Measurements from ENCODE around the gene C1QA. TPM values are rescaled to one million over a fixed set of nuclear protein-coding genes. Genes with fewer than 3 reads are reported as not detected.
A peak's percentile ranks its signal among the peaks of the same experiment; 100 is the strongest.
"Not testable (repeated sequence)": the region's sequence is repeated elsewhere in the genome, so short reads cannot be mapped to it uniquely, and the experiment has no call there.

The C1QA gene
- total RNA-seq, 6 experiments from 2014 or later = not detected

- Mint-ChIP-seq H3K9me3 (no peaks in the 10 kb centered on the region), H3K4me1 (ENCODE audit: low read depth) (peaks cover 13% of the 10 kb centered on the region; the same call in 1 of the 2 replicates), H3K36me3 (ENCODE audit: low read depth) (no peaks in the 10 kb centered on the region), H3K27me3 (ENCODE audit: insufficient read depth) (peaks cover 22% of the 10 kb centered on the region), H3K27ac (no peak overlapping the region), H3K4me3 (no peak overlapping the region)
- no peak for DNase-seq
- peak; percentile 52 for TF ChIP-seq CTCF (IDR thresholded peaks at IDR 0.05)
These were observed 38.0 kb downstream of the C1QA start for GRCh38 chr1:22674410-22674749.

- H3K27ac Mint-ChIP-seq; H3K36me3 Mint-ChIP-seq (ENCODE audit: low read depth): not testable (repeated sequence)
These were observed 39.7 kb downstream of the C1QA start for GRCh38 chr1:22676151-22676550.

GRCh38 chr1:22676916-22677583 is 40.6 kb downstream of the C1QA start:
- H3K4me3 Mint-ChIP-seq = no peak overlapping the region
- peaks cover 13% of the 10 kb centered on the region; the same call in 1 of the 2 replicates for H3K4me1 Mint-ChIP-seq (ENCODE audit: low read depth)
- H3K27ac Mint-ChIP-seq = no peak overlapping the region
- TF ChIP-seq CTCF (IDR thresholded peaks at IDR 0.05) = no peak
- DNase-seq = no peak
- H3K27me3 Mint-ChIP-seq (ENCODE audit: insufficient read depth) = peaks cover 6% of the 10 kb centered on the region
- H3K9me3 Mint-ChIP-seq = no peaks in the 10 kb centered on the region
- no peaks in the 10 kb centered on the region for H3K36me3 Mint-ChIP-seq (ENCODE audit: low read depth)

More at GRCh38 chr1:22676151-22676550, 39.7 kb downstream of the C1QA start:
- H3K4me3 Mint-ChIP-seq; DNase-seq; H3K9me3 Mint-ChIP-seq; H3K27me3 Mint-ChIP-seq (ENCODE audit: insufficient read depth): not testable (repeated sequence)
- H3K4me1 Mint-ChIP-seq (ENCODE audit: low read depth) = peaks cover 13% of the 10 kb centered on the region; the same call in 1 of the 2 replicates

GRCh38 chr1:22677931-22678896 is 41.8 kb downstream of the C1QA start:
- H3K27ac Mint-ChIP-seq = no peak overlapping the region
- H3K36me3 Mint-ChIP-seq (ENCODE audit: low read depth) = no peaks in the 10 kb centered on the region
- H3K4me1 Mint-ChIP-seq (ENCODE audit: low read depth) = peaks cover 13% of the 10 kb centered on the region; the same call in 1 of the 2 replicates
- no peak for TF ChIP-seq CTCF (IDR thresholded peaks at IDR 0.05)
- DNase-seq = no peak
- no peaks in the 10 kb centered on the region for H3K9me3 Mint-ChIP-seq
- H3K27me3 Mint-ChIP-seq (ENCODE audit: insufficient read depth) = peaks cover 9% of the 10 kb centered on the region; the same call in 1 of the 2 replicates
- no peak overlapping the region for H3K4me3 Mint-ChIP-seq

- Mint-ChIP-seq H3K27ac (no peak overlapping the region), H3K4me1 (ENCODE audit: low read depth) (peaks cover 11% of the 10 kb centered on the region), H3K36me3 (ENCODE audit: low read depth) (no peaks in the 10 kb centered on the region), H3K9me3 (no peaks in the 10 kb centered on the region), H3K4me3 (no peak overlapping the region), H3K27me3 (ENCODE audit: insufficient read depth) (peaks cover 10% of the 10 kb centered on the region)
- no peak for TF ChIP-seq CTCF (IDR thresholded peaks at IDR 0.05)
- no peak for DNase-seq
These were observed 44.3 kb downstream of the C1QA start for GRCh38 chr1:22680726-22681125.

All from HFFc6 (cell line).